Suppressor macrophage treated with lipopolysaccharide for 4 hours (primary cell): Measurements from ENCODE around the gene NELFE.
A peak's percentile ranks its signal among the peaks of the same experiment; 100 is the strongest.
"Not testable (repeated sequence)": the region's sequence is repeated elsewhere in the genome, so short reads cannot be mapped to it uniquely, and the experiment has no call there.

Experiments
- DNase-seq: peaks from one replicate; pipeline ENCODE4 v3.0.0-alpha.2; 2020

NELFE gene

GRCh38 chr6:31948306-31948705 lies 10.5 kb downstream of the NELFE start:
- DNase-seq: no peak

- DNase-seq: no peak
Measured at GRCh38 chr6:31947864-31948263, 10.9 kb downstream of the NELFE start.

GRCh38 chr6:31947070-31947675 lies 11.6 kb downstream of the NELFE start:
- DNase-seq: no peak

- DNase-seq: no peak
Measured at GRCh38 chr6:31946370-31946885, 12.3 kb downstream of the NELFE start.

- peak; percentile 92 for DNase-seq
Measured at GRCh38 chr6:31945507-31946369, 13.0 kb downstream of the NELFE start, which contains the start of gene CFB. Gene CFB (plus strand): TSS chr6:31946095. CDS start chr6:31946222, 127 bp downstream.

- DNase-seq: no peak
Measured at GRCh38 chr6:31945154-31945506, 13.6 kb downstream of the NELFE start.

GRCh38 chr6:31943742-31944141 lies 15.0 kb downstream of the NELFE start:
- no peak for DNase-seq

GRCh38 chr6:31940256-31940664 lies 18.5 kb downstream of the NELFE start:
- DNase-seq: peak; percentile 41

GRCh38 chr6:31935823-31936222 lies 22.9 kb downstream of the NELFE start:
- no peak for DNase-seq

GRCh38 chr6:31935021-31935420 lies 23.8 kb downstream of the NELFE start:
- no peak for DNase-seq

- DNase-seq: no peak
Measured at GRCh38 chr6:31933537-31933936, 25.2 kb downstream of the NELFE start.

GRCh38 chr6:31932137-31932536 lies 26.6 kb downstream of the NELFE start:
- DNase-seq: not testable (repeated sequence)

GRCh38 chr6:31930962-31931361 lies 27.8 kb downstream of the NELFE start:
- no peak for DNase-seq

GRCh38 chr6:31928672-31928939 lies 30.2 kb downstream of the NELFE start:
- no peak for DNase-seq

- no peak for DNase-seq
Measured at GRCh38 chr6:31927863-31928671, 30.7 kb downstream of the NELFE start.

- DNase-seq: peak; percentile 45
Measured at GRCh38 chr6:31927242-31927862, 31.4 kb downstream of the NELFE start, which contains the start of gene C2. Gene C2 (plus strand): TSS chr6:31927717. CDS start chr6:31927753, 36 bp downstream.

- peak; percentile 41 for DNase-seq
Measured at GRCh38 chr6:31922942-31923341, 35.8 kb downstream of the NELFE start.

- peak; percentile 79 for DNase-seq
Measured at GRCh38 chr6:31920811-31921210, 38.0 kb downstream of the NELFE start.

GRCh38 chr6:31919624-31920303 lies 39.0 kb downstream of the NELFE start:
- no peak for DNase-seq

- no peak for DNase-seq
Measured at GRCh38 chr6:31918069-31918720, 40.6 kb downstream of the NELFE start.

- no peak for DNase-seq
Measured at GRCh38 chr6:31915756-31916155, 43.0 kb downstream of the NELFE start.

GRCh38 chr6:31915351-31915750 lies 43.4 kb downstream of the NELFE start:
- DNase-seq: no peak
